GM21825 (cell line): ENCODE data around the gene FSTL4.
"Not testable (repeated sequence)": the region's sequence is repeated elsewhere in the genome, so short reads cannot be mapped to it uniquely, and the experiment has no call there.

Experiments
- ATAC-seq: cut with Tn5 transposase; IDR thresholded peaks from one replicate; pipeline ENCODE4 v1.9.1; 2021; ENCODE audit warnings: mild to moderate bottlenecking, moderate library complexity; ENCODE audit not compliant: unreplicated experiment

Gene FSTL4

GRCh38 chr5:133235696-133236426 lies 376.5 kb downstream of the FSTL4 start:
- ATAC-seq = no peak

DNA sequence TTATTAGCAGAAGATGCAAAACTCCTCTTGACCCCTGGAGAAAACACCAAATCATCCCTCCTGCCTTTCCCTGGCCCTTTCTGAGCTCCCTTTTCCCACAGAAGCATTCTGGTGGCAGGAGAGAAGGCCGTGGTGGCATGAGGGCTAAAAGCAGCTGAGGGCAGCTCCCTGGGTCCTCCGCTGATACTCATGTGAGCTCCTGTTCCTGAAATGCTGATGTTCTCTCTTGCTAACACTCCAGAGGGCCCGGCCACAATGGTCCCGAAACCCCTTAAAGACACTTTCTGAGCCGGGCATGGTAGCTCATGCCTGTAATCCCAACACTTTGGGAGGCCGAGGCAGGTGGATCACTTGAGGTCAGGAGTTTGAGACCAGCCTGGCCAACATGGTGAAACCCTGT lies 377.4 kb downstream of the FSTL4 start:
- ATAC-seq = no peak

GRCh38 chr5:133234273-133234672 lies 378.1 kb downstream of the FSTL4 start:
- no peak for ATAC-seq

DNA sequence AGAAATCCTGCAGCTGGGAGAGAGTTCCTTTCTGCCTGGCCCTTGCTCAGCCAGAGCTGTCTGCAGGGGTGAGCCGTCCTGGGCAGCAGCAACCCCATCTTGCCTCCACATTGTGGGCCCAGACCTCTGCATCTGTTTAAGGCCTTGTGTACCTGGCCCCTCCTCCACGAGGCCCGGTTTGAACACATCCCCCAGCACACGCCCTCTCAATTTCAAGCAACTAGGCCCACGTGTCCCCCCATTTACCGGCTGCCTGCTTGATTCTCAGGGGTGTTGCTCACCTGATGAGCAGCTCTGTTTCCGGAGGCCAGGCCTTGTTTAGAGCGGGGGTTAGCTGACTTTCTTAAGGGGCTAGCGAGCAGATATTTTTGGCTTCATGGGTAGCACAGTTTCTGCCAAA lies 378.7 kb downstream of the FSTL4 start:
- no peak for ATAC-seq

DNA sequence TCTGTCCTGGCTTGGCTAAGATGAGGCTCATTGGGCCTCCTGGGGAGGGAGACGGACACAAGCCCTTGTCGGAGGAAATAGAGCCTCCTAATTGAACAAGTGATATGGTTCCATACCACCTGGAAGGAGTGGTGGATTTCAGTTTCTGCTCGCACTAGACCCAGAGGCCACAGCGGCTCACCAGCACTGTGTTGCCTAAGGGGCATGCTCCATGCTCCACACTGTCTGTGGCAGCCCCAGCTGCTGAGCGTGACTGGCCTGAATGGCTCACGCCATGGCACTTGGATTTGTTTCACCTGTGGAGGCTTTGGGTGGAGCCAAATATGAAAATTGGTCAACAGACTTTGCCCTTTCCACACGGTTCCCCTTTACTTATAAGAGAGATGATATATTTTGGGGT lies 379.4 kb downstream of the FSTL4 start:
- no peak for ATAC-seq

- no peak for ATAC-seq
These were observed 379.9 kb downstream of the FSTL4 start for GRCh38 chr5:133232435-133232834.

DNA sequence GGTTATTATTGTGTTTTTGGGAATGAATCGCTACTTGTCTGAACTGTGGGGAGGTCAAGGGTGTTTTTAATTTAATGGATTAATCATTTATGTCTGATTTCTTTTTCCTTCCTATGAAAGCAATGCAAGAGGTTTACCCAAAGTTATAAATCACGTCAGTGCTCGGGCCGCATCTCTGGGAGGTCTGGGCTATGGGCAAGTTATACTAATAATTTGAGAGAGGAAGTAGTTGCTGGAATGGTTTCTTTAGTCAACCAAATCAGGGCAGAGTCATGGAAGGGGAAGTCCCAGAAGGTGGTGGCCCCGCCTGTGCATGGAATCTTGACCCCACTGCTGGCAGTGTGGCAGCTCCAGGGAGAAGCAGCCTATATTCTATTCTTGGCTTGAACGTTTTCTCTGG lies 380.3 kb downstream of the FSTL4 start:
- no peak for ATAC-seq

- ATAC-seq = no peak
These were observed 381.3 kb downstream of the FSTL4 start for GRCh38 chr5:133230823-133231578.

GRCh38 chr5:133229931-133230664 lies 382.2 kb downstream of the FSTL4 start:
- ATAC-seq = no peak

GRCh38 chr5:133228316-133228715 lies 384.0 kb downstream of the FSTL4 start:
- ATAC-seq = no peak

DNA sequence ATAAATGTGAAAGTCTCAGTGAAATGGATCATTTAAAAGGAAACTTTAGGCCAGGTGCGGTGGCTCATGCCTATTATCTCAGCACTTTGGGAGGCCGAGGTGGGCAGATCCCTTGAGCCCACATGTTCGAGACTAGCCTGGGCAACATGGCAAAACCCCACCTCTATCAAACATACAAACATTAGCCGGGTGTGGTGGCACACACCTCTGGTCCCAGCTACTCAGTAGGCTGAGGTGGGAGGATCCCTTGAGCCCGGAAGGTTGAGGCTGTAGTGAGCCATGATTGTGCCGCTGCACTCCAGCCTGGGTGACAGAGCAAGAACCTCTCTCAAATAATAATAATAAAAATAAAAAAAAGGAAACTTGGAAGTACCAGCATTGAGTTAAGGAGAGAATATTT lies 384.4 kb downstream of the FSTL4 start:
- no peak for ATAC-seq

- no peak for ATAC-seq
These were observed 385.3 kb downstream of the FSTL4 start for GRCh38 chr5:133227082-133227481.

GRCh38 chr5:133226186-133226585 lies 386.2 kb downstream of the FSTL4 start:
- ATAC-seq = no peak

DNA sequence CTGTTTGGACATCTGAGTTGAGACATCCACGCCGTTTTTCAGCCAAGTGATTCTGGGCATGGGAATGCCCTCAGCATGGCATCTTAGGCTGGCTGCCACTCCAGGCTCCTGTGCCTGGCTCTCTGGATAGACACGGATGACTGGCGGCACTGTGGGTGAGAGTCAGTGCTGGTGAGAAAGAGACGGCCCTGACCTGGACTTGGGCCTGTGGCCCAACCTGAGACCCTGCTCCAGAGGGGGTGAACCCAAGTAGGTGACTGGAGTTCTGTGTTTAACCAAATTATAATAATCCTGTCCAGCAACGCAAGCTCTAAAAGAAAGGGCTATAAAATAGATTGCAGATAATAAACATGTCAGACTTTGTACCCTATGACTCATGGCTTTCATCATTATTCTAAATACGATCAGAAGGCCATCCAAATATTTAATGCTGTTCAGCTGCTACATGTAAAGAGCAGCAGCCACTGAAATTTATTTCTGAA lies 386.6 kb downstream of the FSTL4 start:
- ATAC-seq = no peak

- no peak for ATAC-seq
These were observed 389.4 kb downstream of the FSTL4 start for GRCh38 chr5:133222979-133223378.

DNA sequence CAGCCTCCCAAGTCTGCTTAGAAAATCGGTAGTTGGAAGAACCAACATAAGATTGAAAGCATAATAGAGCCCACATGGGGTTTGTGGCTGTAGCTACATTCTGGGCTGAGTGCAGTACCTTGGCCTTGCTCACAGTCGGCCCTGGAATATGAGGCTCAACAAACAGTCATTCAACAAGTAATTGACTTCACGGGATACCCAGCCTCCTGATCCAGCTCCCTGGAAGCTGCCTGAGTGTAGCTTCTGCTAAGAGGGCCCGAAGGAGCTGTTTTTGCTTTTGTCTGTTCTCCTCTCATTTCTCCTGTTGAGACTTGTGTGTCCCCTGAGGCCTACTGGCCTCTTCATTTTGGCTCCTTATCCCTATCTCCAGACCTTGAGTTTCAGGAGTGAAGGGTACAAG lies 389.8 kb downstream of the FSTL4 start:
- no peak for ATAC-seq

DNA sequence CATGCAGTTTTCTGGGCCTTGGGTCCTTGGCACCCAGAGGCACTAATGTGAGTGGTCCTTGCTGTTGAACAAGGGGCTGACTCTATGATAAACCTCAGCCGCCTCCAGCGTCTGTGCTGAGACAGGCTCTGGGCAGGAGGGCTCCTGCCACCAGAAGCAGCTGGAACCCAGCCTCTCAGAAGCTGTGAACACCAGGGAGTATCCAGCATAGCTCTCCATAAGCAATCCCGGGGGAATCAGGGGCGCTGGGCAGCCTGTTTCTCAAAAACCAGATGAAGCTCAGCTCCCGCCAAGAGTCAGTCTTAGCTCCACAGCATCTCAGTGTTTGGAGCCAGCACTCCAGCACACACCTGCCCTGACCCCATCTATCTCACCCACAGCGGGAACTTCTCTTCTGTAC lies 390.3 kb downstream of the FSTL4 start:
- ATAC-seq = no peak

- no peak for ATAC-seq
These were observed 391.3 kb downstream of the FSTL4 start for GRCh38 chr5:133220851-133221674.

- no peak for ATAC-seq
These were observed 393.0 kb downstream of the FSTL4 start for GRCh38 chr5:133219296-133219695.

DNA sequence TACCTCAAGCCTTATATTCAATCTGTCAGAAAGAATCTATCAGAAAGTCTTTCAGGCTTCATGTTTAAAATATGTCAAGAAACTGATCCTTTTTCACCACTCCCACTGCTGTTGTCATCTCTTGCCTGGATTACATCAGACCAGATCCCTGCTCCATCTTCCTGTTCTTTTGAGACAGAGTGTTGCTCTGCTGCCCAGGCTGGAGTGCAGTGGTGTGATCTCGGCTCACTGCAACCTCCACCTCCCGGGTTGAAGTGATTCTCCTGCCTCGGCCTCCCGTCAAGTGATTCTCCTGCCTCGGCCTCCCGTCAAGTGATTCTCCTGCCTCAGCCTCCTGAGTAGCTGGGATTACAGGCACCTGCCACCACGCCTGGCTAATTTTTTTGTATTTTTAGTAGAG lies 396.2 kb downstream of the FSTL4 start:
- not testable (repeated sequence) for ATAC-seq
